Measurements from ENCODE around the gene ENDOU. TPM values are rescaled to one million over a fixed set of nuclear protein-coding genes. Genes with fewer than 3 reads are reported as not detected.

Gene ENDOU
- total and polyA plus RNA-seq, 2 donors (not counting 3 experiments of a cell fraction or from before 2014, with no cell fraction given), result not detected

DNA sequence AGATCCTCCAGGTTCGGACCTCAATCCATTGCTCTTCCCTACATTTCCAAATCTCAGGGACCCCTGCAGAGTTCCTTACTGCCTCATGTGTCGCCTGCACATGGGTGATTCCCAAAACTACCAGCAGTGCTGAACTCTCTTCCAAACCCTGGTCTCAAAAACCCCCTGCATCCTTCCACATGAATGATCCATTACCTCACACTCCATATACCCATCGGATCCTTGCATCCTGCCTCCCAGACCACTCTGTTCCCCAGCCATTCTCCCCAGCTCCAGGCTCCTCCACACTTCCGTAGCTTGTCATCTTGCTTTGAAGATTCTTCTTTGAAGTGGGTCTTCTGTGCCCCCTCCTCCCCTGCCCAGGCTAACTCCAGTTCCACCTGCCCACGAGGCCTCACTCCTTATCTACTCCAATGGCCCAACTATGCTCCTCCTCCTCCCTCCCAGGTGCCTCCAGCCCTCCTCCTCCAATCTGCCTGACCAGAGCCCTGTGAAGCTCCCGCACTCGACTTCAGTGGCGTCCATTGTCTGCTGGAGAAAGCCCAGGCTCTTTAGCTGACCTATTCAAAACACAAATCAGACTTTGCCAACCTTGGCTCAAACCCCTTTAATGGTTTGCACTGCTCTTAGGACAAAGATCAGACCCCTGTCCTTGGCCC, 19.6 kb upstream of the ENDOU start:
- Histone ChIP-seq H4K20me1 (replicated peaks; ENCODE audit: control insufficient read depth, extremely low read depth, insufficient read depth, low read length) (no peaks in the 10 kb centered on the region), H3K79me2 (ENCODE audit: control insufficient read depth, insufficient read depth, low read length) (no peaks in the 10 kb centered on the region), H2AFZ (ENCODE audit: low read depth, low read length) (no peak overlapping the region), H3K9me3 (replicated peaks; ENCODE audit: control insufficient read depth, insufficient read depth, low read length) (no peaks in the 10 kb centered on the region), H3K9ac (replicated peaks; ENCODE audit: extremely low read depth, insufficient read depth, low read length) (no peak overlapping the region), H3K27ac (ENCODE audit: insufficient read depth, low read depth, low read length) (no peak overlapping the region), H3K4me3 (replicated peaks in 1 of 3; ENCODE audit: insufficient read depth in 1 of 3, low read depth in 1 of 3, low read length in 3 of 3) (no peak overlapping the region), H3K27me3 (ENCODE audit: control insufficient read depth in 2 of 2, insufficient read depth in 2 of 2, low read length in 2 of 2) (no peaks in the 10 kb centered on the region), H3K4me2 (ENCODE audit: insufficient read depth, low read length) (no peak overlapping the region), H3K9me1 (replicated peaks; ENCODE audit: control insufficient read depth, extremely low read depth, insufficient read depth, low read length) (no peaks in the 10 kb centered on the region), H3K4me1 (ENCODE audit: control insufficient read depth, extremely low read depth, insufficient read depth, low read length) (peaks cover 11% of the 10 kb centered on the region), H3K36me3 (ENCODE audit: control insufficient read depth in 2 of 2, extremely low read depth in 1 of 2, insufficient read depth in 2 of 2, low read length in 2 of 2) (peaks cover 6 to 37% of the 10 kb centered on the region in 2 experiments)
- TF ChIP-seq EZH2 (IDR thresholded peaks at IDR 0.05; ENCODE audit: borderline replicate concordance, low read depth, low read length, severe bottlenecking), result no peak
- no peak for TF ChIP-seq FOS (IDR thresholded peaks at IDR 0.05; ENCODE audit: borderline replicate concordance, insufficient read depth, low read length)
- no peak for TF ChIP-seq GATA2 (IDR thresholded peaks at IDR 0.05; ENCODE audit: insufficient read depth, insufficient read length, low read depth, low read length)
- TF ChIP-seq JUN (IDR thresholded peaks at IDR 0.05; ENCODE audit: borderline replicate concordance, insufficient read depth, insufficient read length, low read depth), result no peak
- TF ChIP-seq, protein P1, sequence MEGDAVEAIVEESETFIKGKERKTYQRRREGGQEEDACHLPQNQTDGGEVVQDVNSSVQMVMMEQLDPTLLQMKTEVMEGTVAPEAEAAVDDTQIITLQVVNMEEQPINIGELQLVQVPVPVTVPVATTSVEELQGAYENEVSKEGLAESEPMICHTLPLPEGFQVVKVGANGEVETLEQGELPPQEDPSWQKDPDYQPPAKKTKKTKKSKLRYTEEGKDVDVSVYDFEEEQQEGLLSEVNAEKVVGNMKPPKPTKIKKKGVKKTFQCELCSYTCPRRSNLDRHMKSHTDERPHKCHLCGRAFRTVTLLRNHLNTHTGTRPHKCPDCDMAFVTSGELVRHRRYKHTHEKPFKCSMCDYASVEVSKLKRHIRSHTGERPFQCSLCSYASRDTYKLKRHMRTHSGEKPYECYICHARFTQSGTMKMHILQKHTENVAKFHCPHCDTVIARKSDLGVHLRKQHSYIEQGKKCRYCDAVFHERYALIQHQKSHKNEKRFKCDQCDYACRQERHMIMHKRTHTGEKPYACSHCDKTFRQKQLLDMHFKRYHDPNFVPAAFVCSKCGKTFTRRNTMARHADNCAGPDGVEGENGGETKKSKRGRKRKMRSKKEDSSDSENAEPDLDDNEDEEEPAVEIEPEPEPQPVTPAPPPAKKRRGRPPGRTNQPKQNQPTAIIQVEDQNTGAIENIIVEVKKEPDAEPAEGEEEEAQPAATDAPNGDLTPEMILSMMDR (IDR thresholded peaks at IDR 0.05; ENCODE audit: extremely low read depth in 1 of 2, insufficient read depth in 1 of 2, low read depth in 1 of 2, low read length in 2 of 2), result no peak
- TF ChIP-seq POLR2AphosphoS5 (IDR thresholded peaks at IDR 0.05; ENCODE audit: insufficient read depth, low read depth, low read length), result no peak
- no peak for TF ChIP-seq MYC (IDR thresholded peaks at IDR 0.05; ENCODE audit: low read depth, low read length)
- TF ChIP-seq, protein P2, sequence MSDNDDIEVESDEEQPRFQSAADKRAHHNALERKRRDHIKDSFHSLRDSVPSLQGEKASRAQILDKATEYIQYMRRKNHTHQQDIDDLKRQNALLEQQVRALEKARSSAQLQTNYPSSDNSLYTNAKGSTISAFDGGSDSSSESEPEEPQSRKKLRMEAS (IDR thresholded peaks at IDR 0.05; ENCODE audit: insufficient read depth, insufficient read length), result no peak
- no peak for TF ChIP-seq POLR2A (IDR thresholded peaks at IDR 0.05; ENCODE audit: low read depth, low read length)
- ChIA-PET POLR2A (no interaction called here), CTCF (interaction anchor here (0.9 to 10.4 kb wide), 6 partner anchors 12 to 95 kb away, joined by 5 to 385 read pairs (median 134); partner anchors contain the start of genes RAPGEF3 and SLC48A1)
- intact Hi-C loops (cut with micrococcal nuclease) (no loop called here), dilution Hi-C loops (cut with MboI; ENCODE audit: extremely low pct_ligation_motif_present, low sequenced_read_pairs) (no loop called here)
- DNase-seq (ENCODE audit: low read depth, low spot score), result no peak
- FAIRE-seq, result no peak
- no TSS peak for BruUV-seq (replicated peaks)

All from endothelial cell of umbilical vein (primary cell).